Stimulated activated CD4-positive, alpha-beta T cell treated with anti-CD3 and anti-CD28 coated beads, Interleukin-4, amount 100 ng/mL, for 4 hours (primary cell): ENCODE measurements around the gene TENT5C.

ENCODE experiments used
- DNase-seq, 2 experiments: peaks; one replicate each; pipeline ENCODE4 v3.0.0-alpha.2; 2020

TENT5C gene

DNA sequence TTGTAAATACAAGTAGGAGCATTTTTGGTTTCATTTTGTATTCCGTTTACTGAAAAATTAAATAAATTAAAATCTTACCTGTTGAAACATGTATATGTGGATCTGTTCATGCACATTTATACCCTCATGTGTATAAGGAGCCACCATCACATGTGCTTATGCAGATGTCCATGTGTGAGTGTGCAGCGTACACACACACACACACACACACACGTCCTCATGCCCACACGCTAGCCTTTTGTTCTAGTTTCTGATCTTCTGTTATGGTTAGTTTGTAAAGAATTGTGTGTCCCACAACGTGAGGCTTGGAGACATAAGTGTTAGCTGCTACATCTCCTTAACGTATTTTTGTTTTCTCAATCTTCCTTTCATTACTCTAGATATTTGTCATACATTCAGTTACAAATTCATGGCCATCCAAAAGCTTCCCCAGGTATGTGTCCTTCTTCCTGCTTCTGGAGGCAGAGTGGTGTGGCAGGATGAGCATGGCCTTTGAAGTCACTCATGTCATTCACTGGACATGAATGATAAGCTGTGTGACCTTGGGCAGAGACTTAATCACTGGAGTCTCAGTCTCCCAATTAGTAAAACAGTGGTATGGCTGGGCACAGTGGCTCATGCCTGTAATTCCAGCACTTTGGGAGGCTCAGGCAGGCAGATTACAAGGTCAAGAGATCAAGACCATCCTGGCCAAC, 54.6 kb downstream of the TENT5C start:
- DNase-seq: no peak

- no peak for DNase-seq
Measured at GRCh38 chr1:117661027-117661426, 55.2 kb downstream of the TENT5C start.

DNA sequence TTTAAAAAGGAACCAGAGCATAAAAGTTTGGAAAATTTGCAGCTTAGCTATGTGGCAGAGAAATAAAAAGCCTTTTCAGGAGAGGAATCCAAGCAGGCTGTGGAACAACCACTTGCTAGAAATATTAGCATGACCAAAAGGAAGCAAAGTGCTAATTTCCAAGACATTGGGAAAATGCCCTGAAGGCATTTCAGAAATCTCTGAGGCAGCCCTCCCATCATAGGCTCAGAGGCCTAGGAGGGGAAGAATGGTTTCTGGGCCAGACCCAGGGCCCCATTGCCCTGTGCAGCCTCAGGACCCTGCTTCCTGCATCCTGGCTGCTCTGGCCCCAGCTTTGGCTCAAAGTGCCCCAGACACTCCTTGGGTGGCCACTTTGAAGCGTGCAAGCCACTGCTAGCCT, 56.8 kb downstream of the TENT5C start:
- no peak for DNase-seq

DNA sequence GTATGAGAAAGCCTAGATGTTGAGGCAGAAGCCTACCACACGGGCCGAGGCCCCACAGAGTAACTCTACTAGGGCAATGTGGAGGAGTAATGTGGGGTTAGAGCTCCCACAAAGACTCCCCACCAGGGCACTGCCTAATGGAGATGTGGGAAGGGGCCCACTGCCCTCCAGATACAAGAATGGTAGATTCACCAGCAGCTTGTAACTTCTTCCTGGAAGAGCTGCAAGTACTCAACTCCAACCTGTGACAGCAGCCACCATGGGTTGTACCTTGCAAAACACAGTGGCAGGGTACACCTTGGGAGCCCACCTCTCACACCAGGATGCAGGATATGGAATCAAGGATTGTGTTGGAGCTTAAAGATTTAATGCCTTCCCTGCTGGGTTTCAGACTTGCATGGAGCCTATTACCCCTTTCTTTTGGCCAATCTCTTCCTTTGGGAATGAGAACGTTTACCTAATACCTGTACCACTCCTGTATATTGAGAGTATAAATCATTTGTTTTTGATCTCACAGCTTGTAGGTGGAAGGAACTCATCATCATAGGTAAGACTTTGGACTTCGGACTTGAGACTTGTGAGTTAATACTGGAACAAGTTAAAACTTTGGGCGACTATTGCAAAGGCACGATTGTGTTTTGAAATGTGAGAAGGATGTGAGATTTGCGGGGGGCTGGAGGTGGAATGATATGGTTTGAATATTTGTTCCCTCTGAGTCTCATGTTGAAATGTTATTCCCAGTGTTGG, 57.5 kb downstream of the TENT5C start:
- DNase-seq: no peak

DNA sequence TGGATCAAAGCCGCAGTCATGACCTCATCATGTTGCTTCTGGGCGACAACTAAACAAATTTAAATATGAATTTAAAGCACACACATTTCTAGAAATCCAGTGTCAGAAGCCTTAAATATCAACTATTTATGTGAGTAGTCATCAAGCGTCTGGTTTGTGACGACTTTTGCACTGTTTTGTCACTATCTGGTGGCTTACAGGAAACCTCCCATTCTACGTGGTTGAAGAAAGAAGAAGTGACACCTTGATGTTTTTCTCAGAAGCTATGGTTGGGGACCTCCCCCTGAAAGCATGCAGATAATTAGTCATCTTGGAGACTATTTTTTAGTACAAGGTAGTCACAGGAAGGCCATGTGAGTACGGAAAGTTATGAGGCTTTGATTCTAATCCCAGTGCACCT, 58.5 kb downstream of the TENT5C start:
- peak in 1 of 2 experiments; percentile 72 for DNase-seq

GRCh38 chr1:117665556-117666270, 59.9 kb downstream of the TENT5C start:
- DNase-seq: no peak

DNA sequence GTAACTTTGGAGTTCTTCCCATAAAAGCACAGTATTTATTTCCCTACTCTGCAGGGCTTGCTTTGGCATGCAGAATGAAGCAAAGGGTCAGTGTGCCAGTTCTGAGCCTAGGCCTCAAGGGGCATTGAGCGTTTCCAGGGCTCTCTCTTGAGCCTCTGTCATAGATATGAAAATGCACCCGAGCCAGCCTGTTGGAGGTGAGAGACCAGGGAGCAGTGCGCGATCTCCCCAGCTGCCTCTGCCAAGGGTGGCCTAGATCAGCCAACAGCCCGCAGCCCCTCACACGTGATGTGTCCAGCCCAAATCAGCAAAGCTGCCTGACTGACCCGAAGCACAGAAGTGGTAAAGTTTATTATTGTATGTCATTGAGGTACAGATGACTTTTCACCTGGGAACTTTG, 63.7 kb downstream of the TENT5C start:
- no peak for DNase-seq

DNA sequence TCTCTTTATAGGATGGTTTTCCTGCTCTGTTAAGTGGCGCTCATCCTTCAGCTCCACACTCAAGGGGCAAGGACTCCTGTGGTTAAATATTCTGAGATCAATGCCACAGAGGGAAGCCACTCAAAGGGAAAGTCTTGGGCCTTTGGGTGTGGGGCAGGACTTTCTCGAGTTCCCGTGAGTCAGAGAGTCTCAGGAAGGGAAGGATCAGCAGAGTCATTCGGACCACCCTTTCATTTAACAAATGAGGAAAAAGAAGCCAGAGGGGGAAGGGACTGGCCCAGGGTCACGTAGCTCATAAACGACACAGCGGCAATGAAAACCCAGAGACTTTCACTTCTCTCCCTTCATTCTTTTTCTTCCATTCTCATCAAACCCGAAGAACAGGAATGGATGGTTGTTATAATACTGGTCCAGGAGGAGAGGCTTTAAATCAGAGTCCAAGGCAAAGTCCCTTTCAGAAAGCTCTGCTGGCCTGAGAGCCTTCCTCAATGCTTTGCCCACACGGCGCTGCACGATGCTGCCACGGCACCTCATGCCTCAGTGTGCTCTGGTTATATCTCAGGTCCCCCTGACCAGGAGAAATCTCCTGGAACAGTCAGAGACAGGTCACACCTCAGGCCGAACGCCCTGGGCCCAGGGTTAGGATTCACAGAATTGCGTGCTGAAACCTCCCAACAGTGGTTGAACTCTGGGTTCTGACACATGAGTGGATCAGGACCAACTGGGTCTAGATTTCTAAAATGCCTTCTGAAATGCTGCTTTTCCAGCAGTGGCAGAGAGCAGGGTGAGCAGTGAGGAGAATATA, 65.3 kb downstream of the TENT5C start:
- DNase-seq: no peak

- DNase-seq: no peak
Measured at GRCh38 chr1:117671781-117672501, 66.1 kb downstream of the TENT5C start.

GRCh38 chr1:117672756-117673155, 66.9 kb downstream of the TENT5C start:
- no peak for DNase-seq

GRCh38 chr1:117673405-117673804, 67.6 kb downstream of the TENT5C start:
- no peak for DNase-seq

DNA sequence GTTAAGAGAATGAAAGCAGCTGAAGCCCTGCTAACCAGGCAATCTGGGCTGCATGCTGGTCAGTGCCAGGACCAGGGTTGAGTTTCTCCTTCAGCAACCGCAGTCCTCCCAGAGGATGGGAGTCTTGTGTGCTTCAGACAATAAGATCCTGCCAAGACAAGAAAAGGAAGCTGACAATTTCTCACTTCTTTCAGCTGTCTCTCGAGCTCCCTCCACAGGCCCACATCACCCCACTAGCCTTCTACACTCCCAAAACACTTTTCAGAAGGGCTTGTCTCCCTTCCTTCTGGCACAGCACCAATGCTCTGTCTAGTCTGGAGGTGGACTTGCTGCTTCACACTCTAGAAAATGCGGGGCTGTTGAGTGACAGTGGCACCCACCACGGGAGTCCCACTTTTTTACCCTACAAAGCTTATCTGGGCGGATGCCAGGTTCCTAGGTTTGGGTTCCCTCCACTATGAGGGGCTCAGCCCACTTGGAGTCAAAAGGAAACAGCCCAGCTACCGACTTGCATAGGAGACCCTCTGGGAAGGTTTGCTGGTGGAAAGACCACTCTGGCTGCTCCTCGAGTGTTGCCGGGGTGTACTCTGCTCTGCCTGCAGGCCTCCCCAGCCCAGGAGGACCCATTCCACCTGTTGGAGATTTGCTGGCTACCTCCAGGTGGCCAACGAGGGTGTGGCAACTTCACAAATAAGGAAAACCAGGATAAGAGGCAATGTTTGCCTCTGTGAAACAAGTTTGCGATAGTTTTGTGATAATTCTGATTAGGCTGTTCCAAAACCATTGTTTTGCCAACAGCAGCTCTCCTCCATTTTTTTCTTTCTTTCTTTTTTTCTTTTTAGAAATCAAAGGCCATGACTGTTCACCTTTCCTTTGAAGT, 68.9 kb downstream of the TENT5C start:
- peak in 1 of 2 experiments; percentile 41 for DNase-seq

DNA sequence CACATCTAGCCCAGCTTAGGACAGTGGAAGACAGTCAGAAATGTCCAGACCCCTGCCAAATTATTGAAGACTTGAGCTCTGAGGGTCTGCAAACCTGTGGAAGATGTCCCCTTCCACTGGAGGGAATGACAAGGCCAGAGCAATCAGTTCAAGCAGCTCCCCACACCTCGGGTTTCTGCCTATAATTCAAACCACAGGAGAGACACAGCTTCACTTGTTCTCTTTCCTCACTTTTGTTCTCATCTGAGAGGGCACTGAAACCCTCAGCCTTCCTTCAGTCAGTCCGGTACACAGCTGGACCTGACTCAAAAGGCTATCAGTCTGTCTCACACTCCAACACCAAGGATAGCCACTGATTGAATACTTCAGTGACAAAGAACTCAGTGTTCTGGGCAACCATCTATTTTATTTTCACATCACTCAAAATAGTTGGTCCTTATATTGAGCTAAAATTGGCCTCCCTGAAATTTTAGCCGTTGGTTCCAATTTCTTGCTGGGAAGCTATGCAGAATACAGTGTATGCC, 70.1 kb downstream of the TENT5C start:
- DNase-seq: no peak

GRCh38 chr1:117676615-117677130, 70.8 kb downstream of the TENT5C start:
- DNase-seq: no peak
